Measurements from ENCODE around the gene AGPS.
A peak's percentile ranks its signal among the peaks of the same experiment; 100 is the strongest.

AGPS gene

GRCh38 chr2:177397481-177398289, 5.1 kb downstream of the AGPS start:
- no peak overlapping the region for H3K4me3 ChIP-seq (ENCODE audit: low read length)
- no peak for TF ChIP-seq CTCF (IDR thresholded peaks at IDR 0.05; ENCODE audit: insufficient read depth, low read depth, low read length, missing control alignments)
- DNase-seq (ENCODE audit: low read depth) = peak; percentile 58

- no peak for DNase-seq (ENCODE audit: low read depth)
- TF ChIP-seq CTCF (IDR thresholded peaks at IDR 0.05; ENCODE audit: insufficient read depth, low read depth, low read length, missing control alignments) = no peak
- H3K4me3 ChIP-seq (ENCODE audit: low read length) = no peak overlapping the region
Observed at GRCh38 chr2:177398290-177398683, 5.7 kb downstream of the AGPS start.

GRCh38 chr2:177398791-177399190, 6.2 kb downstream of the AGPS start:
- DNase-seq (ENCODE audit: low read depth) = no peak

GRCh38 chr2:177399376-177399775, 6.8 kb downstream of the AGPS start:
- TF ChIP-seq CTCF (IDR thresholded peaks at IDR 0.05; ENCODE audit: insufficient read depth, low read depth, low read length, missing control alignments) = no peak
- no peak for DNase-seq (ENCODE audit: low read depth)
- H3K4me3 ChIP-seq (ENCODE audit: low read length) = no peak overlapping the region

More at GRCh38 chr2:177398791-177399190, 6.2 kb downstream of the AGPS start:
- TF ChIP-seq CTCF (IDR thresholded peaks at IDR 0.05; ENCODE audit: insufficient read depth, low read depth, low read length, missing control alignments) = no peak
- H3K4me3 ChIP-seq (ENCODE audit: low read length) = no peak overlapping the region

- DNase-seq (ENCODE audit: low read depth) = no peak
- no peak for TF ChIP-seq CTCF (IDR thresholded peaks at IDR 0.05; ENCODE audit: insufficient read depth, low read depth, low read length, missing control alignments)
- H3K4me3 ChIP-seq (ENCODE audit: low read length) = no peak overlapping the region
Observed at GRCh38 chr2:177400337-177400923, 7.9 kb downstream of the AGPS start.

- no peak for DNase-seq (ENCODE audit: low read depth)
- no peak overlapping the region for H3K4me3 ChIP-seq (ENCODE audit: low read length)
- no peak for TF ChIP-seq CTCF (IDR thresholded peaks at IDR 0.05; ENCODE audit: insufficient read depth, low read depth, low read length, missing control alignments)
Observed at GRCh38 chr2:177402096-177402495, 9.5 kb downstream of the AGPS start.
